Central memory CD4-positive, alpha-beta T cell (primary cell): Measurements from ENCODE around the gene GTF3C6.
"Not testable (repeated sequence)": the region's sequence is repeated elsewhere in the genome, so short reads cannot be mapped to it uniquely, and the experiment has no call there.

Experiments used
- DNase-seq: peaks from one replicate; pipeline ENCODE4 v3.0.0; 2022

Gene GTF3C6

GRCh38 chr6:110980227-110980626, 21.7 kb downstream of the GTF3C6 start:
- DNase-seq: no peak

GRCh38 chr6:110980648-110981047, 22.1 kb downstream of the GTF3C6 start:
- no peak for DNase-seq

GRCh38 chr6:110981202-110981600, 22.7 kb downstream of the GTF3C6 start:
- no peak for DNase-seq

GRCh38 chr6:110990840-110991576, 32.5 kb downstream of the GTF3C6 start:
- DNase-seq: no peak

GRCh38 chr6:110996691-110997090, 38.2 kb downstream of the GTF3C6 start:
- DNase-seq: no peak

GRCh38 chr6:110999634-111000270, 41.2 kb downstream of the GTF3C6 start:
- DNase-seq: peak; percentile 11

- no peak for DNase-seq
Measured at GRCh38 chr6:111002350-111002749, 43.8 kb downstream of the GTF3C6 start.

- DNase-seq: peak; percentile 25
Measured at GRCh38 chr6:111011360-111012142, 53.0 kb downstream of the GTF3C6 start.

- DNase-seq: no peak
Measured at GRCh38 chr6:111012143-111012452, 53.6 kb downstream of the GTF3C6 start.

- not testable (repeated sequence) for DNase-seq
Measured at GRCh38 chr6:111012520-111012919, 54.0 kb downstream of the GTF3C6 start.

- DNase-seq: no peak
Measured at GRCh38 chr6:111013144-111013915, 54.8 kb downstream of the GTF3C6 start.

GRCh38 chr6:111015389-111016124, 57.1 kb downstream of the GTF3C6 start:
- no peak for DNase-seq

GRCh38 chr6:111017241-111017640, 58.7 kb downstream of the GTF3C6 start:
- DNase-seq: not testable (repeated sequence)
